Kidney (tissue), 14 donors: ENCODE data around the gene LRRK1. TPM values are rescaled to one million over a fixed set of nuclear protein-coding genes. Genes with fewer than 3 reads are reported as not detected.
A peak's percentile ranks its signal among the peaks of the same experiment; 100 is the strongest.

ENCODE experiments used
- DNase-seq, 5 donors: peaks; one replicate each; pipeline ENCODE4 v3.0.0-alpha.2; 2013 to 2020
- FAIRE-seq: peaks from 2 replicates; lab custom pipeline; 2012; peaks lifted over from hg19 to GRCh38; lab: Jason Lieb, UNC
- H3K27ac ChIP-seq, 2 donors: one replicate each; pipeline ENCODE4 v1.7.0; 2013; ENCODE audit warnings: low read depth in 2 of 2, low read length in 2 of 2, inconsistent platforms in 1 of 2
- H3K27me3 ChIP-seq: one replicate; pipeline ENCODE4 v1.7.1; 2013; ENCODE audit warnings: low read length, inconsistent platforms; ENCODE audit not compliant: control insufficient read depth, insufficient read depth
- H3K36me3 ChIP-seq, 3 donors: one replicate each; pipeline versions ENCODE4 v1.7.0 to v1.7.1; 2013; ENCODE audit warnings: low read length in 3 of 3, control low read depth in 1 of 3, inconsistent platforms in 1 of 3; ENCODE audit not compliant: insufficient read depth in 3 of 3, control insufficient read depth in 2 of 3
- H3K4me1 ChIP-seq, 3 donors: one replicate each; pipeline versions ENCODE4 v1.7.0 to v1.7.1; 2013; ENCODE audit warnings: low read length in 3 of 3, inconsistent platforms in 1 of 3, low read depth in 1 of 3; ENCODE audit not compliant: control insufficient read depth in 2 of 3, insufficient read depth in 2 of 3
- H3K4me3 ChIP-seq, 3 donors: one replicate each; pipeline versions ENCODE4 v1.7.0 to v1.8.1; 2013; ENCODE audit warnings: low read length in 3 of 3, control low read depth in 1 of 3, inconsistent platforms in 1 of 3
- H3K9ac ChIP-seq, 3 donors: one replicate each; pipeline versions ENCODE4 v1.7.0 to v1.7.1; 2013; ENCODE audit warnings: low read length in 3 of 3, control low read depth in 1 of 3, inconsistent platforms in 1 of 3
- H3K9me3 ChIP-seq, 3 donors: one replicate each; pipeline versions ENCODE4 v1.7.0 to v1.7.1; 2013; ENCODE audit warnings: low read length in 3 of 3, control low read depth in 1 of 3, inconsistent platforms in 1 of 3; ENCODE audit not compliant: control insufficient read depth in 2 of 3, insufficient read depth in 1 of 3
- intact Hi-C: fragments of 100-400 bp; cut with DNase I; formaldehyde crosslinking; loops from one replicate; pipeline ENCODE4 v1.11.1; 2022
- polyA plus RNA-seq: library from polyadenylated mRNA; stranded (reverse); fragments of 350-450 nt; fragmentation: Illumina TruSeq; extraction: RNeasy Lipid Tissue Mini Kit (QIAGEN cat#74804); gene quantifications from one replicate; pipeline ENCODE4 v1.2.3, GENCODE V29; 2014; ENCODE audit warnings: low read depth, low replicate concordance; ENCODE audit not compliant: insufficient read depth
- total RNA-seq: library from RNA; stranded (reverse); fragmentation: NEBNext Ultra II Directional; extraction: Animal tissue kit (Norgen Biotek cat#: 25700); gene quantifications from one replicate; pipeline ENCODE4 v1.2.1, GENCODE V29; 2021
- TF ChIP-seq, protein P1 (sequence below): IDR thresholded peaks from 3 replicates; pipeline ENCODE4 v1.5.1; 2012; ENCODE audit warnings: mild to moderate bottlenecking, moderate library complexity, borderline replicate concordance; ENCODE audit not compliant: insufficient read depth; ENCODE audit errors: extremely low read depth
- donor health status: control.
- donor health status: control.
- donor health status: control.
- donor health status: control.
- donor health status: control.
- donor health status: DM: yes; HTN: yes; CAD: no.
- donor health status: Normal renal cell carcinoma (clear cell type).

Gene LRRK1
- total and polyA plus RNA-seq, 2 donors from 2014 or later: 1.1 to 24.9 TPM

DNA sequence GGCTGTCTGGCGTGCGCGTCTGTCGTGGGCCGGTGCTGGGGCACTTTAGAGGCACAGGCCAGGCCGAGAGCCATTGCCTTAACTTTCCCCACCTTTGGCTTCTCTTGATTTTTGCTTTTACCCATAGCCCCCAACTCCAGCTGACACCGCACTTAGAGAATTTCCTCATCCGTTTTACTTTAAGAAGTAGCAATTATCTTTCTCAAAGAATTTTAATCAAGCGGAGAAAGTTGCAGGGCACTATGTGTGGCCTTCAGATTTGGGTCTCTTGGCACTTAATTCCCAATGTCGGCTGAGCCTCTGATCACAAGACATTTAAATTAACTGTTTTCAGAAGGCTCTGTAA is 38.3 kb upstream of the LRRK1 start:
- Histone ChIP-seq H3K4me3 (peak overlapping the region in 1 of 3 donors; percentile 25), H3K4me1 (no peaks in the 10 kb centered on the region), H3K36me3 (no peaks in the 10 kb centered on the region), H3K9me3 (no peaks in the 10 kb centered on the region), H3K27ac (no peak overlapping the region), H3K9ac (no peak overlapping the region), H3K27me3 (peaks cover 12% of the 10 kb centered on the region)
- TF ChIP-seq, protein P1, sequence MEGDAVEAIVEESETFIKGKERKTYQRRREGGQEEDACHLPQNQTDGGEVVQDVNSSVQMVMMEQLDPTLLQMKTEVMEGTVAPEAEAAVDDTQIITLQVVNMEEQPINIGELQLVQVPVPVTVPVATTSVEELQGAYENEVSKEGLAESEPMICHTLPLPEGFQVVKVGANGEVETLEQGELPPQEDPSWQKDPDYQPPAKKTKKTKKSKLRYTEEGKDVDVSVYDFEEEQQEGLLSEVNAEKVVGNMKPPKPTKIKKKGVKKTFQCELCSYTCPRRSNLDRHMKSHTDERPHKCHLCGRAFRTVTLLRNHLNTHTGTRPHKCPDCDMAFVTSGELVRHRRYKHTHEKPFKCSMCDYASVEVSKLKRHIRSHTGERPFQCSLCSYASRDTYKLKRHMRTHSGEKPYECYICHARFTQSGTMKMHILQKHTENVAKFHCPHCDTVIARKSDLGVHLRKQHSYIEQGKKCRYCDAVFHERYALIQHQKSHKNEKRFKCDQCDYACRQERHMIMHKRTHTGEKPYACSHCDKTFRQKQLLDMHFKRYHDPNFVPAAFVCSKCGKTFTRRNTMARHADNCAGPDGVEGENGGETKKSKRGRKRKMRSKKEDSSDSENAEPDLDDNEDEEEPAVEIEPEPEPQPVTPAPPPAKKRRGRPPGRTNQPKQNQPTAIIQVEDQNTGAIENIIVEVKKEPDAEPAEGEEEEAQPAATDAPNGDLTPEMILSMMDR: no peak
- DNase-seq (no peak), FAIRE-seq (no peak)
- intact Hi-C loops: no loop called here

DNA sequence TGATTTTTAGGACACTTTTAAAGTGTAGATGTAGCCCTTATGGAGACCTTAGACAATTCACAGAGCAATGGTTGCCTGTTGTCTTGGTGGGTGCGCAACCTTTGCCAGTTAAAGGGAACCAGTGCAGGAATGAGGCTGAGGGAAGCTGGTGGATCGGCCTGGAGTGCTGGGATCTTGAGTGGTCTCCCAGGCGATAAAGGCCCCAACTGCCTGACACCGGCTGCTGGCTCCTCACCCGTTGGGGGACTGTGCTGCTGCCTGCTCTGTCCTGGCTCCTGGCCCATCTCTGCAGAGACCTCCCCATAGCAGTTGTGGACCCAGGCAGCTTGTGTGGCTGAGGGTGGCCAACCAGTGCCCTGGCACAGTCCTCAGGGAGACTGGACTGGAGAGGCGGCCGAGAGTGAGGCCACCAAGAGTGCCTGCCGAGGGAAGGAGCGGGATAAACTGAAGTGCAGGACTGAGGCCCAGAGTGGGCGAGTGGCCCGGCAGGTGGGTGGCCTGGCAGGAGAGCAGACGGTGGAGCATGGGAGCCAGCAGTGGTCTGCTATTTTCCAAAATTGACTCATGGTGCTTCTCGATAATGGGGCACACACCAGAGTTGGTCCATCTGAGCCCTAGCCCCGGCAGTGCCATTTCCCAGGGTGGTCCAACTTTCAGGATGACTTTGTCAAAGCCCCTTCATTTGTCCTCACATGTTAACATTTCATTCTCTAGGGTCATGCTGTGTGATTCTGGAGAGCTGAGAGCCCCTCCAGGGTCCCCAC is 37.4 kb upstream of the LRRK1 start:
- Histone ChIP-seq H3K9ac (no peak overlapping the region), H3K4me1 (no peaks in the 10 kb centered on the region), H3K27me3 (peaks cover 12% of the 10 kb centered on the region), H3K4me3 (no peak overlapping the region), H3K9me3 (no peaks in the 10 kb centered on the region), H3K36me3 (no peaks in the 10 kb centered on the region), H3K27ac (no peak overlapping the region)
- TF ChIP-seq, protein P1: no peak
- FAIRE-seq (no peak), DNase-seq (no peak)
- intact Hi-C loops: no loop called here

DNA sequence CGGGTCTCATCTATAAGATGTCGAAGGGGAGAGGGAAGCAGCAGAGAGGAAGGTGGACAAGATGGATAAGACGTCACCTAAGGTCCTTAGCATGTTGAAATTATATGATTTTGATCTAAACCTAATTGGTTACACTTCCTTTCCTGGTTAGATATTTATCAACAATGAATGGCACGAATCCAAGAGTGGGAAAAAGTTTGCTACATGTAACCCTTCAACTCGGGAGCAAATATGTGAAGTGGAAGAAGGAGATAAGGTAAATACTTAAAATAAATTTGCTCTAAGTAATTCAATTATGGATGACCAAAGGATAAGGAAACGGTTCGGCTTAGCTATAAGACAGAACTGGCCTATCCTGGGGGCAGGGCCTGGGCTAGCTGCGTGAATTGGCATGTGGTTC is 34.0 kb upstream of the LRRK1 start:
- Histone ChIP-seq H3K27ac (no peak overlapping the region), H3K27me3 (peaks cover 3% of the 10 kb centered on the region), H3K9ac (no peak overlapping the region), H3K4me3 (no peak overlapping the region), H3K4me1 (peaks cover 0 to 3% (median 0%) of the 10 kb centered on the region in 3 donors), H3K36me3 (no peaks in the 10 kb centered on the region), H3K9me3 (no peaks in the 10 kb centered on the region)
- intact Hi-C loops: no loop called here
- TF ChIP-seq, protein P1: no peak
- no peak for FAIRE-seq
- DNase-seq: no peak
